HS-5 (cell line): ENCODE results near the gene FAM110A.
"Not testable (repeated sequence)": the region's sequence is repeated elsewhere in the genome, so short reads cannot be mapped to it uniquely, and the experiment has no call there.

Experiments
- DNase-seq: peaks from one replicate; pipeline ENCODE4 v3.0.0-alpha.2; 2012; ENCODE audit warnings: low read depth

The FAM110A gene

DNA sequence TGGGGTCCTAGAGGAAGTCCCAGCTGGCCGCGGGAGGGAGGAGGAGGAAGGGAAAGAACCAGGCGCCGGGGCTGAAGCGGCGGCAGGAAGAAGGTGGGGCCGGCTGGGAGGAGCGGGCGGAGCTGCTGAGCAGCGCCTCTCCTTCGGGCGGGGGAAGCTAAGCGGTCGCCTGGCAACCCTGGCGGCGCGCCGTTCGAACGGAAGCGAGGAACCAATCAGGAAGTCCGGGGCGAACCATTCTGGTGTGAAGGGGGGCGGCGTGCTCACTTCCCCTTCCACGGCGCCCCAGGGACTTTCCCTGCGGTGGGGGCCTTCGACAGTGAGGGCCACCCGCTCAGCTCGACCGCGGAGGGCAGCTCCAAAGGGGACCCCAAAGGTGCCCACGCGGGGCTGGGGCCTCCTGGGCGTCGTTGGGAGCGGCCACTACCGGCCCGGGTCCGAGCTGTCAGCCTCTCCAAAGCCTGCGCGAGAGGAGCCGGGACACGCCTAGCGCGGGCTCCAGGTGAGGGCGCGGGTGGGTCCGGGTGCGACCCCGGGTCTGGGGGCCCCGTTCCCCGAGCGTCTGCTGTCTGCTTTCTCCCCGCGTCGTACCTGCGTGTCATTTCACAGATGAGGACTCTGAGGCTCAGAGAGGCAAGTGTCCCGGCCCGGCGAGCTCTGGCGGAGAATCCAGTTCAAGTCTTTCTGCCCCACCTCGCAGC, at the start of gene FAM110A:
Gene FAM110A, plus strand, starts transcription at position 266 of the 701 bp plus-strand sequence. CDS start 11,090 bp downstream, outside the sequence.
- peak; percentile 83 for DNase-seq

DNA sequence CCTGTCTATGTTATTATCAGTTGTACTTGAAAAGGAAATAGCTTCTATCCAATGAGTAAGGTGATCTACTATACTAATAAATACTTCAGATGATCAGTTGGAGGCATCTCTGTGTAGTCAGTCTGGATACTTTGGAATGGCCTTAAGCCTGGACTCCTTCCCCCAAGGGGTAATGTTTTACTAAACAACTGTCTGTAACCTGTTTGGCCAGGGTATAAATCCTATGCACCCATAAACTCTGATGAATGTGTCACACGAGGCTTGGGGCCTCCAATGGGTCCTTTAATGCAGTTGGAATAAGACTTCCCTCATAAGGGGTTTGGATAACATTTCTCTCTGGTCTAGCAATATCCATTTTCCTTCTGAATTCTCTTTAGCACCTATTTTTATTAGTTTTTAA, 45.7 kb upstream of the FAM110A start:
- no peak for DNase-seq

DNA sequence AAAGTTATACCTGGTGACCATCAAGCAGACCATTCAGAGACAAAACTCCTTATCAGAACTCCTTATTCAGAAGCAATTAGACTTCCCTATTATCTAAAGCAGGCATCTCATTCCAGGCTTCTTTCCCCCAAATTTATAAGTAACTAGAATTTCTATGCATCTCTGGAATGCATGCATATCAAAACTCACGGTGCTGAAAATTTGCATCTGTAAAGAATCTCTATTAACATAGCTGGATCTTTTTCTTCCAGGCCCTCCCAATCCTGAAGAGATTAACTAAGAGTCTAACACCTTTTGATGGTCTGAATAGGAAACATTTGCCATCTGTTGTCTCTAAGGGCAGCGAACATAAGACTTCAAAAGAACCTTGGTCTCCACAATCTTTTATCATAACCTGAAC, 42.5 kb upstream of the FAM110A start:
- no peak for DNase-seq

DNA sequence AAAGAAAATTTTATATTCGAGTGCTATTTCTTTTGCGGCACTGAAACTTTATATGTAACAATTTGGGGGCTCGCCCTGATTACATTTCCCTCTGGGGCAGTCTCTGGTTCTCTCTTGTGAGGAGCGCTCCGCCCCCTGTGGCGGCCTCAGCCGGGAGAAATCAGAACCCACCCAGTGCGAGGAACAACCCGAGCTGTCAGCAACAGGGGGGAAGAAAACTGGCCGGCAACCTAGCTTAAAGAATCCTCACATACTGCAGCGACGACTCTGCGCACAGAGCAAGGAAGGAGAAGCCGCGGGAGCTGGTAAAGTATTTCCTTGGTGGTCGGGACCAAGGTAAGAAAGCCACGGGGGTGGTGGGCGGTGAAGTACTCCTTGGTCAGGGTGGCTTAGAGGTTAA, 41.3 kb upstream of the FAM110A start:
- DNase-seq, result no peak

DNA sequence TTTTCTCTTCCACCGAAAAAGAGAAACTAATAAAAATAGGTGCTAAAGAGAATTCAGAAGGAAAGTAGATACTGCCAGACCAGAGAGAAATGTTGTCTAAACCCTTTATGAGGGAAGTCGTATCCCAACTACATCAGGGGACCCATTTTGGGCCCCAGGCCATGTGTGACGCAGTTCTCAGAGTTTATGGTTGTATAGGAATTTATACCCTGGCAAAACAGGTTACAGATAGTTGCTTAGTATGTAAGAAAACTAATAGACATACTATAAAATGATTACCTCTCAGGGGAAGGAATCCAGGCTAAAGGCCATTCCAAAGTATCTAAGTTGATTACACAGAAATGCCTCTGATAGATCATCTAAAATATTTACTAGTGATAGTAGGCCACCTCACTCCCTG, 36.6 kb upstream of the FAM110A start:
- DNase-seq, result no peak

DNA sequence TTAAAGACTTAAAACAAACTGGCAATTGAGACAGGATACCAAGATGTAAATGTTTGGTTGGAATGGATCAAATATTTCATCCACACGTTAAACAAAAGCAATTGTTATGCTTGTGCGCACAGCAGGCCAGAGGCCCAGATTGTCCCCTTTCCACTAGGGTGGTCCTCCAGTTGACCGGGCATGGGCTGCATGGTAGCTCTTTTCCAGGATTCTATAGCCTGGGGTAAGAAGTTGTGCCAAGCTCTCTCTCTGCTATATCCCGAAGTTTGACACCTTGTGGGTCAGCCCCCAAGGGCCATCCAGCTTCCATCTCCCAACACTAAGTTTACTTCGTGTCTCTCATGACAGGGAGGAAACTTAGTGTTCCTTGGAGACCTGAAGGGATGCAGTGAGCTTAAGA, 34.8 kb upstream of the FAM110A start:
- DNase-seq, result not testable (repeated sequence)

DNA sequence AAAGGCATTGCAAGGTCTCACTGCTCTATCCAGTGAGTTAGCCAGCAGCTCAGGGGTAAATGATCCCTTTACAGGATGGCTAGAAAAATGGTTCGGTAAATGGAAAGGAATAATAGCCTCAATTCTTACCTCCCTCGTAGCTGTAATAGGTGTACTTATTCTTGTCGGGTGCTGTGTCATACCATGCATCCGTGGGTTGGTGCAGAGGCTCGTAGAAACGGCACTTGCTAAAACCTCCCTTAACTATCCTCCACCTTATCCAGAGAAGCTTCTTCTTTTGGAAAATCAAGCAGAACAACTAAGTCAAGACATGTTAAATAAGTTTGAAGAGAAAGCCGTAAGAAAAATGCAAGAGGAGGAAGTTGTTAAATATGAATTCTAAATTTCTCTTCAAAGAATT, 33.5 kb upstream of the FAM110A start:
- DNase-seq, result not testable (repeated sequence)

DNA sequence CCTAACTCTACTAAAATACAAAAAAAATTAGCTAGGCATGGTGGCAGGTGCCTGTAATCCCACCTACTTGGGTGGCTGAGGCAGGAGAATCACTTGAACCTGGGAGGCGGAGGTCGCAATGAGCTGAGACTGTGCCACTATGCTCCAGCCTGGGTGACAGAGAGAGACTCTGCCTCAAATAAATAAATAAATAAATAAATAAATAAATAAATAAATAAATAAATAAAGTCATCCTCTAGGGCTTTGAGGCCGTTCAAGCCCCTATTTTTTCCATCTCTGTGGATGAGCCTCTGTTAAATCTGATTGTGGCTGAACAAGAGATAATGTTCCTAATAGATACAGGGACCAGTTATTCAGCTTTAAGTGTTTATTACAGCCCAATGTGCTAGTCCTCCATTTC, 31.8 kb upstream of the FAM110A start:
- DNase-seq, result no peak

DNA sequence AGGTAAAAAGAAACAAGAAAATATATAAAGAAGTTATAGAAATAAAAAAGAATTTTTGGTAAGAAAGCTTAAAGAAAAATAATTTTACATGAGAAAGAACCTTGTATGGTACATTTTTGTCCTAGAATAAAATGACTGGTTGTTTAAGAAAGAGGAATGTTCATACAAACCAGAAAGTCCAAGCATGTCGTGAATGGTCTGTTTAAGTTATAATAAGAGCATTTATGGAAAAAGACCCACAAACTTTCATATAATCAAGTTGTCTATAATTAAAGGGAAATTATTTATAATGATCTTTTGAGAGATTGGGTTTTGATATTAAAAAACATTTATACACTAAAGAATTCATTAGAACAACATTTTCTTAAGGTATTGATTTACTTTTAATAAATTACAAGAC, 27.8 kb upstream of the FAM110A start:
- no peak for DNase-seq

DNA sequence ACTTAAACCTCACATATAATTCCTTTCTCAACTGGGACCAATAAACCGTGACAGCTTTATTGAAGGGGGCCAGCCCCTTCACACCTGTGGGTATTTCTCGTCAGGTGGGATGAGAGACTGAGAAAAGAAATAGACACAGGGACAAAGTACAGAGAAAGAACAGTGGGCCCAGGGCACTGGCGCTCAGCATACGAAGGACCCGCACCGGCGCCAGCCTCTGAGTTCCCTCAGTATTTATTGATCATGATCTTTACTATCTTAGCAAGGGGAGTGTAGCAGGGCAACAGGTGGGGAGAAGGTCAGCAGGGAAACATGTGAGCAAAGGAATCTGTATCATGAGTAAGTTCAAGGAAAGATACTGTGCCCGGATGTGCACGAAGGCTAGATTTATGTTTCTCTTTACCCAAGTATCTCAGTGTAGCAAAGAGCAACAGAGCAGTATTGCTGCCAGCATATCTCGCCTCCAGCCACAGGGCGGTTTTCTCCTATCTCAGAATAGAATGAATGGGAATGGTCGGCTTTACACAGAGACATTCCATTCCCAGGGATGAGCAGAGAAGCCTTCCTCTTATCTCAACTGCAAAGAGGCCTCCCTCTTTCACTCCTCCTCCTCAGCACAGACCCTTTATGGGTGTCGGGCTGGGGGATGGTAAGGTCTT, 21.6 kb upstream of the FAM110A start:
- DNase-seq, result not testable (repeated sequence)

DNA sequence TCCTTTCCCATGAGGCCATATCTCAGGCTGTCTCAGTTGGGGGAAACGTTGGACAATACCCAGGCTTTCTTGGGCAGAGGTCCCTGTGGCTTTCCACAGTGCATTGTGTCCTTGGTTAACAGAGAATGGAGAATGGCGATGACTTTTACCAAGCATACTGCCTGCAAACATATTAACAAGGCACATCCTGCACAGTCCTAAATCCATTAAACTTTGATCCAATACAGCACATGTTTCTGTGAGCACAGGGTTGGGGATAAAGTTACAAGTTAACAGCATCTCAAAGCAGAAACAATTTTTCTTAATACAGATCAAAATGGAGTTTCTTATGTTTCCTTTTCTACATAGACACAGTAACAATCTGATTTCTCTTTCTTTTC, 21.1 kb upstream of the FAM110A start:
- DNase-seq, result not testable (repeated sequence)

DNA sequence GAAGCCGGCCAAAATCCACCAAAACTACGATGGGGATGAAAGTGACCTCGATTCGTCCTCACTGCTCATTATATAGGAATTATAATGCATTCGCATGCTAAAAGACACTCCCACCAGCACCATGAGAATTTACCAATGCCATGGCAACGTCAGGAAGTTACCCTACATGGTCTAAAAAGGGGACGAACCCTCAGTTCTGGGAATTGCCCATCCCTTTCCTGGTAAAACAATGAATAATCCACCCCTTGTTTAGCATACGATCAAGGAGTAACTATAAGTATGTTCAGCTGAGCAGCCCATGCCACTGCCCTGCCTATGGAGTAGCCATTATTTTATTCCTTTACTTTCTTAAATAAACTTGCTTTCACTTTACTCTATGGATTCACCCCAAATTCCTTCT, 20.1 kb upstream of the FAM110A start:
- no peak for DNase-seq

DNA sequence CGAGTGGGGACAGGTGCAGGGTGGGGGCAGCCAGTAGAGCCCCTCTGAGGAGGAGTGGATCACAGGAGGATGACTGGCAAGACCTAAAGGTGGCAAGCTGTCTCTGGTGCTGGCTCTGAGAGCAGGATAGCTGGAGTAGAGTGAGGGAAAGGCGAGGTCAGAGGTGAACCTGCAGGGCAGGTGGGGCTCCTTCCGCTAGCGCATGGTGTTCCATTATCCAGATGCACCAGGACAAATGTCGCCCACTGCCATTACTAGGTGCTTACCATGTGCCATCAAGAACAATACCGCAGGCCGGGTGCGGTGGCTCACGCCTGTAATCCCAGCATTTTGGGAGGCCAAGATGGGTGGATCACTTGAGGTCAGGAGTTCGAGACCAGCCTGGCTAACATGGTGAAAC, 18.3 kb upstream of the FAM110A start:
- DNase-seq, result no peak

DNA sequence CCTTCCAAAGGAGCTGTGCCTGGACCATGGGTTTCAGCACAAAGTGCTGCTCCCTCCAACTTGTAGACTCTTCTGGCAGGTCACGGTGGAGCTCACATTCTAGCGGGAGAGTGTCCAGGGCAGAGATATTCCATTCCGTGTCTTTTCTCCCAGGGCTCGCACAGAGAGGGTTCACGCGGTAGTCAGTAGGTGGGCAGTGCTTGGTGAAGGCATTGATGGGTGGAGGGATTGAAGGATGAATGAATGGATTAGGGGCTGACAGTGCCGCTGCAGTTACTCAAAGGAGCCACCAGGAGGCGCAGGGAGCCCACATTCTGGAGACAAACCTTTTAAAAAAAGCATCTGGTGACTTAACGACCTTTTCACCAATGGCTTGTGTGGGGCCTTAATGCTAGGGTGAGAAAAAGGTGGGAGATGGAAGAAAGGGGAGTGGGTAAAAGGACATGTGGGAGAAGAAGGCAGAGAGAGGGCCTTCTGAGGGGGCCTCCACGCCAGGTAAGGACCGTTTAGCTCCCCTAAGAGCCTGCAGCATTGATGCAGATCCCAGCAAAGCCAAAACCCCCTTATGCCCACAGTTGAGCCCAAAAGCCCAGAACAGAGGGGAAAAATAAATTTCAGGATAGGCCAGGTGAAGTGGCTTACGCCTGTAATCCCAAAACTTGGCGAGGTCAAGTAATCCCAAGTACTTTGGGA, 17.5 kb upstream of the FAM110A start:
- DNase-seq, result no peak

DNA sequence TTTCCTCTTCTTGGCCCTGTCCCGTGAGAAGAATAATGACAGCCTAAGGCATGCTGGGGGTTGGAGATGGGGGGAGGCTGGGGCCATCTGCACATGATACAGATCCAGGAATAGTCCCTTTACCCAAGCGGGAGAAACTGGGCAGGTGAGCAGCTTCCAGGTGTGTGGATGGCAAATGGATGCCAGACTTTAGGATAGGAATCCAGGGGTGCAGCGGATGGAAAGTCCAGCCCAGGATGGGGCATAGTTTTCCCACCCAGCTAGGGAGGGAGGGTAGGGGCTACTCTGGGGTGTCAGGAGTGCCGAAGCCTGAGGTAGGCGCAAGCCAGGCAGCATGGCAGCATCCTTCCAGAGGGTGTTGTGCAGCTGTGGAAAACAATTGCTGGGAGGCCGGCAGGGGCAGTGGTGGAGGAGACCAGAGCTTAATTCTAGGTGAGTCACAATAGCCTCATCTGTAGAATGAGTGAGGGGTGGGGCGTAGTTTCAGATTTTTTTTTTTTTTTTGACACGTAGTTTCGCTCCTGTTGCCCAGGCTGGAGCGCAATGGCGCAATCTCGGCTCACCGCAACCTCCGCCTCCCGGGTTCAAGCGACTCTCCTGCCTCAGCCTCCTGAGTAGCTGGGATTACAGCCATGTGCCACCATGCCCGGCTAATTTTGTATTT, 15.4 kb upstream of the FAM110A start:
- no peak for DNase-seq

DNA sequence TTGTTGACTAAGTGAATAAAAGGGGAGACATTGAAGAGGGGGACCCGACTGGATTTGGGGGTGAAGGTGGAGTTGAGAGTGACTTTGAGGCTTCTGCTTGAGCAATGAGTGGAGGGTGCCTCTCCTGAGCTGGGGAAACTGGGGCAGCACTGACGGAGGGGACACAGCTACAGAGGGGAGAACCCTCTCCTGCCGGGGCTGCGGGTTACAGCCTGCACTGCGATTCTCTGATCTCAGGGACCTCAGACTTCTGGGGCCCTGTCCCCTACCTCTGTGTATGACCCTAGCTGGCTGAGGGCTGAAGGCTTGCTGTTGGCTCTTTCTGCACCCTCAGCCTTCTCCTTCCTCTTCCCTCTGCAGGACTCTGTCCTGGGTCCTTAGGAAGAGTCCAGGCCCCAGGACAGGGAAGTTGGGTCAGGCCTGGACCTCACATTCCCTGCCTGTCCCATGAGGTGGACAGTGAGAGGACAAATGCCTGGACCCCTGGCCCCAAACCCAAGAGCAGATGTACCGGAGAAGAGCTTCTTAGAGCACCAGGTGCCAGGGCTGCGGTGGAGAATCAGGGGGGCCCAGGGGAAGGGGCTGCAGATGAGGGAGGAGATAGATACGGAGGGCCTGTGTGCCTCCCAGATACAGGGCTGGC, 13.7 kb upstream of the FAM110A start:
- no peak for DNase-seq

DNA sequence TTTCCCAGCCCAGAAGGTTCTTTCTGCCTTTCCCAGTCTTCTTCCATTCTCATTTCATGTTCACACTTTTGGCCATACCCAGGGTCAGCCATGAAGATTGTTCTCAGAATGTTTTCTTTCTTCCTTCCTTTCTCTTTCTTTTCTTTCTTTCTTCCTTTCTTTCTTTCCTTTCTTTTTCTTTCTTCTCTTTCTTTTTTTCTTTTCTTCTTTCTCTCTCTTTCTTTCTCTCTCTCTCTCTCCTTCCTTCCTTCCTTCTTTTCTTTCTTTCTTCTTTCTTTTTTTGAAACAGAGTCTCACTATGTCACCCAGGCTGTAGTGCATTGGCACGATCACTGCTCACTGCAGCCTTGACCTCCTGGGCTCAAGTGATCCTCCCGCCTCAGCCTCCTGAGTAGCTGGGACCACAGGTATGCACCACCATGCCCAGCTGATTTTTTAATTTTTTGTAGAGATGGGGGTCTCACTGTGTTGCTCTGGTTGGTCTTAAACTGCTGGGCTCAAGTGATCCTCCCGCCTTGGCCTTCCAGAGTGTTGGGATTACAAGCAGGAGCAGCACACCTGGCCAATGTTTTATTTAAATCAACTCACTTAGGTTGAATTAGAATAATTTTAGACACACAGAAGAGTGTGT, 13.1 kb upstream of the FAM110A start:
- no peak for DNase-seq

DNA sequence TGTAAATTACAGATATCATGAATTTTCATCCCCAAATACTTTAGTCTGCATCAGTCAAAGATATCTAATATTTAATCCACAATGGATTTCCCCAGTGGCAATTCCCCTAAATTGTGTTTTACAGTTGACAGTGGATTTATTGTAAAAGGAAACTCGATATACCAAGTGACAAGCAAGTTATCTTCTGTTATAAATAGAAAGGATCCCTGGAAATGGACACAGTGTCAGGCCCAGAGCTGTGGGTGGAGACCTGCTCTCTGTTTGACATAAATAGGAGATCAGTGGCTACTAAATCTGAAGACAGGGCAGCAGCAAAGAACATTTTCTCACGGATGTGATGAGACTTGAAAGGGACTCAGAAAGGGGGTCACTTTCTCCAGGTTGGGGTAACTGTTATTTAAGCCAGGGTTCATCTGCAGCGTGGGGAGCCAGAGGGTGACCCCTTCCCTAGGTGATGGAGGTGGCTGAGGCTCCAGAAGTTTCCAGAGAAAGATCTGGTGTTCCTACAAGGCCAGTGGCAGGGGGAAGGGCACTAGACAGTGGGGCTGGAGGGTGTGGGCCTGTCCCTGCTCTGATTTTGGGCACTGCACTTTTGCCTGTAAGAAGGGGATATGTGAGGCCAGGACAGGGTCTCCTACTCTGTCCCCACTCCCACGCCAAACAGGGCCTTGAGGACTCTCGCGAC, 12.3 kb upstream of the FAM110A start:
- DNase-seq, result no peak

DNA sequence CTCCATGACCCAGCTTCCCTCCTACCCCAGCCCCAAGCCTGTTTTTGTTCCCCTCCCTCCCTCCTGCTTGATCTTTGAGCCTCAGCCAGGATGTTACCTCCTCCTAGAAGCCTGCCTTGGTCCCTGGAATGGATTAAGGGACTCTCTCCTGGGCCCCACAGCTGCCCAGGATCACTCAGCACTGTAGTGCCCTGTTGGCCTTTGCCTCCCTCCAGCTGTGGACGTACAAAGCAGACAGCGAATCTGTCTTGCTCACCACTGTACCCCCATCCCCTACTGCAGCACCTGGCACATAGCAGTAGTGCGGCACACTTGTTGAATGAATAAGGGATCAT, 11.8 kb upstream of the FAM110A start:
- DNase-seq, result no peak

DNA sequence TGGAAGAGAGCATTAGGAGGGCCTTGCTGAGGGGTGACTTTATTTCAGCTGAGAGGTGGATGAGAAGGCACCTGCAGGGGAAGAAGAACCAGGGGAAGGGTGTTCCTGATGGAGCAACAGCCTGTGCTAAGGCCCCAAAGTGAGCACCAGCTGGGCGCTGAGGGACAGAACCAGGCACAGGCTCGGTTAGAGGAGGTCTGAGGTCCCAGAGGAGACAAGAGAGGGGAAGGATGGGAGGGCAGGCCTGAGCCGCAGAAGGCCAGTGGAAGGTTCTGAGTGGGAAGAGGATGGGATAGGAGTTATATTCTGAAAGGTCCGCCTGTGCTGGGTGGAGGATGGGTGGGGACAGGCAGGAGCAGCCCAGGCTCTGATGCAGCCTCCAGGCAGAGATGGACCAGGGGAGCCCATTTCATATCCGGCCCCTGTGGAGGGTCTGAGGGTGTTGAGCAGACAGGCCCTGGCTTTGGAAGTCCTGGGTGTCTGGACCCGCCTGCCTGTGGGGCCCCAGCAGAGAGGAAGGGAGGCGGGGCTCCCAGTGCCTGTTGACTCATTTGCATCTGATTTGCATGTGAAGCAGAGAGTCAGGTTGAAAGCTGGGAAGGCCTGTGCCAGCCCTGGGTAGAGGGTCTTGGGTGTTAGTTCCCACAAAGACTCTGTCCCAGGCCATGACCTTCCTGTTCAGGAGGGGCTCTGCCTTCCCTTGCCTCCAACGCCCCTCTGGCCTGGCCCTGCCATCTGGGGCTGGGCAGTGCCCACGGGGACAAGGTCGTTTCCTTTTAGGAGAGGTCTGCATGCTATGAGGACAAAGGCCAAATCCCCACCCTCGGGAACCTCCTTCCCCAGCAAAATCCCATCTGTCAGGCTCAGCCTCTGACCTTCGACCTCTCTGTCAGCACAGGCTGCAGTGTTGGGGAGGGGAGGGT, 10.6 kb upstream of the FAM110A start:
- DNase-seq, result no peak
